GM18909 (cell line): ENCODE data around the gene ABL2.
"Not testable (repeated sequence)": the region's sequence is repeated elsewhere in the genome, so short reads cannot be mapped to it uniquely, and the experiment has no call there.

Experiments
- ATAC-seq: cut with Tn5 transposase; IDR thresholded peaks from one replicate; pipeline ENCODE4 v1.9.1; 2021; ENCODE audit warnings: mild to moderate bottlenecking; ENCODE audit not compliant: unreplicated experiment, poor library complexity

ABL2 gene

DNA sequence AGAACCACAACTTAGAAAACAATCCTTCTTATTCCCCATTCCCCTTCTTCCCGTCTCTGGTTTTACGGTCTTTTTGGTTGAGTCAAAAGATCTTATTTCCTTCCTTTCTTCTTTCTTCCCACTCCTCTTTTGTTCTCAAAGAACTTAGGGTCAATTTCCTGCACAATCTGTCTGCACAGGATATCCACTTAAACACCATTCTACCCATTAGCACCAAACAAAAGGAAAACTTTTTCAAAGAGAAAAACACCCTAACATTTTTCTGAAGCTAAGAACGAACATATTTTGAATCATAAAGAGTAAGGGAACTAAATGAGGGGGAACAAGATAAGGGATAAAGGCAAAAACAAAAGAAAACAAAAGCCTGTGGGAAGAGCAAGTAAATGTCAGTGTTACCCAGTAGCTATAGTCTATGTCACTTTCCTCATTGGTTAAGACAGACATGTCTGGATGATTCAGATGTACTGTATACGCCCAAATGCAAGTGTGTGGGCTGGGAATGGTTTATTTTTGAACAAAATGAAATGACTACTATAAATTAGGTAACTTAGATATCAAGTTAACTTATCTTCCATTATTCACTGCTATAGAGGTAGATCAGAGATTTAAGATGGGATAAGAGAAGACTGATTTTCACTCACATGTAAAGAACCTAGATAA, 87.8 kb downstream of the ABL2 start:
- no peak for ATAC-seq

DNA sequence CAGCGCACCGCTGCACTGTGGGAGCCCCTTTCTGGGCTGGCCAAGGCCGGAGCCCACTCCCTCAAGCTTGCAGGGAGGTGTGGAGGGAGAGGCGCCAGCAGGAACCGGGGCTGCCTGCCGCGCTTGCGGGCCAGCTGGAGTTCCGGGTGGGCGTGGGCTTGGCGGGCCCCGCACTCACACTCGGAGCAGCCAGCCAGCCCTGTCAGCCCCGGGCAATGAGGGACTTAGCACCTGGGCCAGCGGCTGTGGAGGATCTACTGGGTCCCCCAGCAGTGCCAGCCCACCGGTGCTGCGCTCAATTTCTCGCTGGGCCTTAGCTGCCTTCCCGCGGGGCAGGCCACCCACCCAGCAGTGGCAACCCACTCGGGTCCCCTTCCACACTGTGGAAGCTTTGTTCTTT, 90.7 kb downstream of the ABL2 start:
- not testable (repeated sequence) for ATAC-seq

DNA sequence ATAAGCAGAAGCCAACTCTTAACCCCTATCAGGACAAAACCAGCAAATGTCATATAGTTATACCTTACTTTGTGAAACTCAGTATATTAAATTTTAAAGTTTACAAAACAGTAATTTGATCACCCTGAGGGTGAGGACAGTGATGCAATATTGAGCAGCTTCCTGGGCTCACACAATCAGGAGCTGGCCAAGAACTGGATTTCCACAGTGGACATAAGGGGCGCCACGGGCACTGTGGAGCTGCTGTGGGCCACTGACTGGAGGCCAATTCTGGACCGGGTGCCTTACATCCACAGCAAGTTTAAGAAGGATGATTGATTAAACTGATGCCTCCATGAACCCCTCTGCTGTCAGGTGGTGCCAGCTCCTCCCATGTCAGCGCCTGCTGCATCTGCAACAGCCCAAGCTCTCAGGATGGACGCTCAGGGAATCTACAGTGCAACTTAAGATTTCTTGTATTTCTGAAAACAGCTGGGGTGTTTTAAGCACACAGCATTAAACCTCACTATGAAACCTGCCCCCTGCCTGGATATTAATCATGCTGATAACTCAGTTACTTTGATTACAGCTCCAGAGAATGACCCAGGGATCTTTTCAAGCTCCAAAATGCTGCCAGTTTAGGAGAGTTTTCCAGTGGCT, 91.7 kb downstream of the ABL2 start:
- ATAC-seq: no peak

DNA sequence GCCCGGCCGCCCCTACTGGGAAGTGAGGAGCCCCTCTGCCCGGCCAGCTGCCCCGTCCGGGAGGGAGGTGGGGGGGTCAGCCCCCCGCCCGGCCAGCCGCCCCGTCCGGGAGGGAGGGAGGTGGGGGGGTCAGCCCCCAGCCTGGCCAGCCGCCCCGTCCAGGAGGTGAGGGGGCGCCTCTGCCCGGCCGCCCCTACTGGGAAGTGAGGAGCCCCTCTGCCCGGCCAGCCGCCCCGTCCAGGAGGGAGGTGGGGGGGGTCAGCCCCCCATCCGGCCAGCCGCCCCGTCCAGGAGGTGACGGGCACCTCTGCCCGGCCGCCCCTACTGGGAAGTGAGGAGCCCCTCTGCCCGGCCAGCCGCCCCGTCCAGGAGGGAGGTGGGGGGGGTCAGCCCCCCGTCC, 93.8 kb downstream of the ABL2 start:
- not testable (repeated sequence) for ATAC-seq

DNA sequence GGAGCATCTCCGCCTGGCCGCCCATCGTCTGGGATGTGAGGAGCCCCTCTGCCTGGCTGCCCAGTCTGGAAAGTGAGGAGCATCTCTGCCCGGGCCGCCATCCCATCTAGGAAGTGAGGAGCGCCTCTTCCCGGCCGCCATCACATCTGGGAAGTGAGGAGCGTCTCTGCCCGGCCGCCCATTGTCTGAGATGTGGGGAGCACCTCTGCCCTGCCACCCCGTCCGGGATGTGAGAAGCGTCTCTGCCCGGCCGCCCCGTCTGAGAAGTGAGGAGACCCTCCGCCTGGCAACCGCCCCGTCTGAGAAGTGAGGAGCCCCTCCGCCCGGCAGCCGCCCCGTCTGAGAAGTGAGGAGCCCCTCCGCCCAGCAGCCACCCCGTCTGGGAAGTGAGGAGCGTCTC, 94.3 kb downstream of the ABL2 start:
- not testable (repeated sequence) for ATAC-seq

DNA sequence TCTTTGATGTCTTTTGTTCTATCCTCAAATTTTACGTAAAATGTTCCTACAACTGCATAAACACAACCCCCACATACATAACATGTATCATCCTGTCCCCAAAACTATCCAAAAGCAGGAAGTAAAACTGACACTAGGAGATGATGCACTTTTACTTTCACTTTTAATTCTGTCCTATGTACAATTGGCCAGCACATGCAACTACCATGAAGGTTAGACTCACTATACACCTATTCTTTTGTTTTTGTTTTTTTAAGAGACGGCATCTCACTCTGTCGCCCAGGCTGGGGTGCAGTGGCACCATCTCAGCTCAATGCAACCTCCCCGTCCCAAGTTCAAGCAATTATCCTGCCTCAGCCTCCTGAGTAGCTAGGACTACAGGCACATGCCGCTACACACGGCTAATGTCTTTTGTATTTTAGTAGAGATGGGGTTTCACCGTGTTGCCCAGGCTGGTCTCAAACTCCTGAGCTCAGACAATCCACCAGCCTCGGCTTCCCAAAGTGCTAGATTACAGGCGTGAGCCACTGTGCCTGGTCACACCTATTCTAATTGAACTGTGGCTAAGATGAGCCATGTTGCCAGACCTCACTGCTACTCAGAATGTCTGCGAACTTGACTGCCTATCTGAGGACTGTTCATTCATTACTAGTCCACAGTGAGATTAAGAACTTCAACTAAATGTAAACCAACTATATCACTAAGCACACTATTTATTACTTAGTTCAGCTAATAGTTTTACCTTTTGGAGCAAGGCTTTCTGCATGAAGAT, 99.6 kb downstream of the ABL2 start:
- ATAC-seq: peak; percentile 99

DNA sequence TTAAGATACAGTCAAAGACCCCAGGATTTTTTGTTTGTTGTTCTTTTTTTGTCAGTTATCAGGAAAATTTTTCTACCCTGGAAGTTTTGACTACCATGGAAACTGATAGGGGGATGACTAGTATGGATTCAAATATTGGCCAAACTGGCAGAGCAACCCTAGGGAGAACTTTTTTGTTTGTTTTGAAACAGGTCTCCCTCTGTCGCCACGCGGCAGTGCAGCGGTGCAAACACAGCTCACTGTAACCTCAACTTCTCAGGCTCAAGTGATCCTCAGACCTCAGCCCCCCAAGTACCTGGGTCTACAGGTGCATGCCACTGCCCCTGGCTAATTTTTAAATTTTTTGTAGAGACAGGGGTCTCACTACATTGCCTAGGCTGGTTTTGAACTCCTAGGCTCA, 101.0 kb downstream of the ABL2 start:
- ATAC-seq: no peak

DNA sequence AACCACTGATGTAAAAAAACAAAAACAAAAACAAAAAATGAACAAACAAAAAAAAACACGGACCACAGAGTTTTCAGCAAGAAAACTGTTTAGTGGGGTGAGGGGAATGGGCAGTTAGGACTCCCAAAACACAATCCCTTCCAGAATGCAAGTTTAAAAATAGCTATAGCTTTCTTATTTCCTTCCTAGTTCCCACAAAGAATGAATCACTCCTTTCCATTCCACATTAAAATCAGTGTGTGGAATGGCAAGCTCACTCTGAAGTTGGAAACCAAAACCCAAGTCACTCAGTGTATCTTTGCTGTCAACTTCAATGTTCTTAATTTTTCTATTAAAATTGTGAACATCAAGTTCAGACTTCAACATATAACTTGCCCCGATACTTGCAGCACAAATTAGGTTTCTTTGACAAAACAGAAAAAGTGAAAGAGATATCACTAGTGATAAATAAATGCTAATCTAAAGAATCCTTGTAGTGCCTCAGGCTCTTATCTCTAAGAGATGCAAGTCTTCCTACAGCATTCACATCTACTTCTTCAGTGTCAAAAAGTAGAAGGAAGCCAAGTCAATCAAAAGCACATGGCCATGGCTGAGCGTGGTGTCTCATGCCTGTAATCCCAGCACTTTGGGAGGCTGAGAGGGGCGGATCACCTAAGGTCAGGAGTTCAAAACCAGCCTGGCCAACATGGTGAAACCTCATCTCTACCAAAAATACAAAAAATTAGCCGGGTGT, 102.1 kb downstream of the ABL2 start:
- no peak for ATAC-seq

DNA sequence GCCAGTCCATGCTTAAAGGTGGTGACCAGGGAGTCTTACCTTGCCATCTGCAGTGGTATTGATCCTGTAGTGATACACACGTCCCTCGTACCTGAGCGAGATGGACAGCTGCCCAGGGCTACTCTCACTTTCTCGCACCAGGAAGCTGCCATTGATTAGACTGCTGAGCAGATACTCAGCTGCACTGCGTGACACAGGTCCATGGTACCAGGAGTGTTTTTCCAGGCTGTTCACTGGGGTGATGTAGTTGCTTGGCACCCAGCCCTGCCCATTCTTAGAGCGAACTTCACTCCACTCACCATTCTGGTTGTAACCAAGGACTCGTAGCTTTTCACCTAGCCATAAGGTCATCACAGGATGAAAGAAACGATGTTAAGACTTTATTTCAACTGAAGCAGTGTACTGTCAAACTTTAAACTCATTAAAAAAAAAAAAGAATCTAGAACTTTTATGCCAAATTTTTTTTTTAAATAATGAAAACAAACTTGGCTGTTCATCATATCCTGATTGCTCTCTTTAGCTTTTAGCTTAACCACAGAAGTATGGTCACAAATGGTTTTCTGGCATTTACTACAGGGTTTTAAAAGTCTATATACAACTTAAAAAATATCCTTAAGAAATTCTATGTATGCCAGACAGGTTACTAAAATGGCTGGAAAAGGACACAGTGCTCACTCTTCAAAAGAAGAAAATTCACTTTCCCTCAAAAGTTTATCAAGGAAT, 103.0 kb downstream of the ABL2 start:
- ATAC-seq: no peak

DNA sequence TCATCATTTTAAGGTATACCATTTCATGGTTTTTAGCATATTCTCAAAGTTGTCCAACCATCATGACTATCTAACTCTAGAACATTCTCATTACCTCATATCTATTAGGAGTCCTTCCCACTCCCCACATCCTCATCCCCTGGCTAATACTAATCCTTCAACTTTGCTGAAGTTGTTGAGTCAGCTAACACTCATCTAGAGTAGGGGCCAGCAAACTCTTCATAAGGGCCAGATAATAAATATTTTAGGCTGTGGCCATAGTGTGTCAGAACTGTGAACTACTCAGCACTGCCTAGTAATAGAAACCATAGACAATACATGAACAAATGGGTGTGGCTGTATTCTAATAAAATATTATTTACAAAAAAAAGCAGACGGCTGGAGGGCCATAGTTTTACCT, 104.6 kb downstream of the ABL2 start:
- no peak for ATAC-seq

DNA sequence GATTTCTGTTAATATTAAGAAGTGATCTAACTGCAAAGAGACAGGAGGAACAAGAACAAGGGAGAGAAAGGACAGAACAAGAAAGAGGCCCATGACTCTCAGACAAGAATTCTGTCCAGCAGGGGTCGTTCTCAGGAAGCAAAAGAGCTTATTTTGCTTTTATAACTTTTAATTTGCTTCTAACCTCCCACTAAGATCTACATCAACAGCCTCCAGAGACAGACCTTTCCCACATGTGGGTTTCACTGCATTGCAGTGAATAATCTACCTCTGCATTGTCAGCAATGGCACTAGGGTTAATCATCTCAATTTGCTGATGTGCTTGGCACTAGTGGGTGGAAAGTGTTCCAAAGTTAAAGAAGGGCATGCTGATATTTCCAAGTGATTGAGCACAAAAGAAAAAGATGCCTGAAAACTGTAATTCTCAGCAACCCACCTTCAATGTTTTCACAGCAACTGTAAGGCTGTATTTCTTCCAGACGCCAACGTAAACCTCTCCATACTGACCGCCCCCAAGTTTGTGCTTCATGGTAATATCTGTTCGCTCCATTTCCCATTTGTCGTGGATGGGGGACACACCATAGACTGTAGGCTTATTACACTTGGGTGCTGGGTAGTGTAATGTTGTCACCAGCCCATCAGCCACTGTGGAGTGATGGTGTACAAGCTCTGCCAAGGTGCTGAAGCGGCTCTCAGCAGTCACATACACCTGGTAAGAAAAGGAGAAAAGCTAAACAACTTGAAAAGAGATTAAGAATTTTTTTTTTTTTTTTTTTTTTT, 108.1 kb downstream of the ABL2 start:
- no peak for ATAC-seq

DNA sequence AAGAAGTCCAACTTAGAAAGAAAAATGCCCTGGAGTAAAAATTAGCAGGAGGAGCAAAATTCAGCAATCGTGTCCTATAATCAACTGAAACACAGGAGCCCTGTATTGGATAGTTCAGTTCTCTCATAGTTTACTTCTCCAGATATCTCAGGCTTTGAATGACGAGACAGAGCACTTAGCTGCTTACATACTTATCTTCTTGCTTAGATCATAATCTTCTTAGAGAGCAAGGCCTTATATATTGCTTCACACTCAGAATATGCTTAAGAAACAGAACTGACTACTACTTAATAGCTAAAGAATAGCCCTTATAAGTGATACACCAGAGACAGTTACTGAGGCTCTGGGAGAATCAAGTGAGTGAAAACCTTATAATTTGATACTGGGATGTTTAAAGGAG, 108.7 kb downstream of the ABL2 start:
- no peak for ATAC-seq

DNA sequence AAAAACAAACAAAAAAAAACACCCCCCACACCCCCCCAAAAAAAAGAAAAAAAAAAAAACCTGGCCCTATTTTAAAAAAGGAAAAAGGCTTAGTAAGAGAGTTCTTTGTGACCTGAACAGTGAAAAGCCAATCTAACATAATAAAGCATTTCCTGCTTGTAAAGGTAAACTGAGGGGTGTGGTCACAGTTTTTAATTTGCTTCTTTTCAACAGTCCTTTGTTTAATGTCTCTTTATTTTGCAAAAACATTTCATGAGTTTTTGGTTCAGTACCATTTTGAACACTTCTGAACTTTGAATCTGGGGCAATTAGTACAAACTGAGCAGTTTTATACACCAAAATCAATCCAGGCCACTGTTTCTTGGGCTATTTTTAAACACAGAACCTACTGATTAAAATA, 110.0 kb downstream of the ABL2 start:
- no peak for ATAC-seq

DNA sequence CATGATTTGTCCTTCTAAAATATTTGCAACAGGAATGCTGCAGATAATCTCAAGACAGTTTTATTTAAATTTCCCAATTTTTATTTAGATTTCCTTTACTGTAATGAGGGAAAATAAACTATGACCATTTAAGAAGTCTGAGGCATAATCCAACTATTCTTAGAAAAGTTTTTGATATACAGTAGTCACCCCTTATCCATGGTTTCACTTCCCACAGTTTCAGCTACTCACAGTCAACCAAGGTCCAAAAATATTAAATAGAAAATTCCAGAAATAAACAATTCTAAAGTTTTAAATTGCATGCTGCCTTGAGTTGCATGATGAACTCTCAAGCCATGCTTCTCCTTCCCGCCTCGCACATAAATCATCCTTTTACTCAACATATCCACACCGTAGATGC, 114.3 kb downstream of the ABL2 start:
- no peak for ATAC-seq

DNA sequence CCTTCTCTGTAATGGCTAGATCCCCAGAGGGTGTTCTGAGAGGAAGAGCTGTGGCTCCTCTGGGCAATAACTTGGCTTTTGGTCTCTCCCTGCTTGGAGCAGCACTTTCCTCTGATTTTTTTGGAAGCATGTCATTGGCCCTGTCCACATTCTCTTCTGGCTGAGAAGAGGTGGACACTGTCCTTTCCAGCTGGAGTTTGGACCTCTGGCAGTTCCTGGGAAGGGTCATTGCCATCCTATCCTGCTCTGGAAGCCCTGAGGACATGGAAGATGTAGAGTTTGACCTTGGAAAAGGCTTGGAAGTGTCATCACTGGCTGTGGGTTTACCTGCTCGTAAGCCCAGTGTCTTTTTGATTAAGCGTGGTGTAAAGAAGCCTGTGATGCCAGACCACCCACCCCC, 120.8 kb downstream of the ABL2 start:
- no peak for ATAC-seq

DNA sequence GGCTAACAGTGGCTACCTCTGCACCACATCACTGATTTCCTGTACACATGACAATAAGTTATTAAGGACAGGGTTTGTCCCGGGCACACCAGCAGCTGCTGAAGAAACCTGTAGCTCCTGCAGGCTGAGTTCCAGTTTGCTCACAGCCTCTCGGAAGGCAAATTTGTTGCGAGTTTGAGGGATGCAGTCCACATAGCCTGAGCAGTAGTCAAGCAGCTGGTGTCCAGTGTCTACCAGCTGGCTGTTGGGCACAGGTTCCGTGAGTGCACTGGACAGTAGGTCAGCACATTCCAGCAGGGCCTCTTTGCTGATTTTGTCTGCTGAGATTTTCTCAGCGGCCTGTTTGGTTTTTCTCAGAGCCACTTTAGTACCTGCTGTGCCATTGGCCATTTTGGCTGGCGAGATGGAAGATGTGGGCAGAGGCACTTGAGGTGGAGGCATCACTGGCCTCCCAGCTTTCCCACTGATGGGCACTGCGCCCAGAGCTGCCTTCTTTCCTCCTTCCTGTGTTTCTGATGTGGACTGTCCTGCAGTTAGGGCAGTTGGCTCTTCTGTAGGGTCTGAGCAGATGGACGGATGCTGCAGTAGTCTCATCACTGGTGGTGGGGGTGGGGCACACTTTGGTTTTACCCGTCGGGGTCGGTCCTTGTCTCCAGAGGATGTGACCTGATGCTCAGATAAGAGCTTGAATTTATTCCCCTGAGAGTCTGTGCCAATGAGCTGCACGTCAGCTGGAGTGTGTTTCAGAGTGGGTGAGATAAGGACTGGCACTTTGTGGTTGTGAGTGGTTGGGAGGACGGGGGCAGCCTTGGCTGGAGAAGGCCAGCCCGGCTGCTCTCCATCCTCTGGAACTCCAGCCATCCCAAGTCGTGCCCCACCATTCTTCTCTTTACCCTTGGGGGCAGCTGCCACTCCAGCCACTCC, 121.5 kb downstream of the ABL2 start:
- ATAC-seq: no peak

DNA sequence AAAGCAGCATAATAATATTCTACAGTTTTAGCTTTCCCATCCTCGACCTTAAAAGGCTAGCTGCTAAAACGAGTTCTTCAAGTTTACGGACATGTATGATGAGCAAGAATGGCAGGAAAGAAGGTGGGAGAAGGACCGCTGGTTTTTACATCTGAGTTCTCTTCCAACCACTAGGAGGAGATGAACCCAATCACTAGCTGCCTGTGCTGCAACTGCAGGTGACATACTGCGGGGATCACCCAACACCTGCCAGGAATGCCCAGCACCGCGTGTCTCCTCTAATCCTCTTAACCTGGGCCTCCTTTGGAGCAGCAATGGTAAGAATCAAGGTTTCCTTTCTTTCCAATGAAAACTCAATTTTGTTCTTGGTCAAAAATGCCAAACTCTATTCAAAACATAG, 124.1 kb downstream of the ABL2 start:
- no peak for ATAC-seq

DNA sequence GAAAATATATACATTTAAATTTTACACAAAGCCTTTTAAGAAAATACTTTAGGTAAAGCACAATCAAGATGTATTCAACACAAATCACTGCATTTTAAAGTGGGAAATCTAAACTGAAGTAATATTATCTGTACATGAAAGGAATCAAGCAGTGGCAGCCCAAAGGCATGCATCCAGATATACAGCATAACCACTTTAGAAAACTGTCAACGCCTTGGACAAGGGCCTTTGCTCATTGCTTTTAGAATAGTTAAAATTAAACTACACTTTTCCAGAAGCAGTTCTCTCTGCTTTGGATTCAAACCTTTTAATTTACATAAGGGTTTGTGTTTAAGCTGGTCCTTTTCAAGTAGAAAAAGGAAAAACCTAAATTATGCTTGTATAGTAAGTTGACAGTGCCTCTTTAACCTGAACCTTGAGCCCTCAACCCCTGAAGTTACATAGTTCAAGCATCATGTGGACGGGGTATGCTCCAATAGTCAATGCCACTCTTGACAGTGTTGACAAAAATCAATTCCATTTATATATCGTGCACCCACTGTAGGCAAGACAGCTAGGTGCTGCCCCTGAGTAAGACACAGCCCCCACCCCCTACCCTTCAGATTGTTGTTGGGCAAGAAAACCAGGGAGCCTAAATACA, 124.7 kb downstream of the ABL2 start:
- no peak for ATAC-seq
